ENCODE data around the gene TMEM19. TPM values are rescaled to one million over a fixed set of nuclear protein-coding genes. Genes with fewer than 3 reads are reported as not detected.
"Not testable (repeated sequence)": the region's sequence is repeated elsewhere in the genome, so short reads cannot be mapped to it uniquely, and the experiment has no call there.

Gene TMEM19
- total and polyA plus RNA-seq, 11 donors: 8.8 to 39.5 (median 28.4) TPM

- no peak overlapping the region for H3K4me3 ChIP-seq
- TF ChIP-seq POLR2A (IDR thresholded peaks at IDR 0.05) (no peak), CTCF (IDR thresholded peaks at IDR 0.05) (no peak)
- DNase-seq (no peak), ATAC-seq (peak; percentile 65 to 90 (median 82))
- peaks cover 0 to 27% (median 2%) of the 10 kb centered on the region in 12 donors for H3K4me1 ChIP-seq
- no peaks in the 10 kb centered on the region for H3K27me3 ChIP-seq
- intact Hi-C loops (cut with DNase I): loop anchor here in 1 of 10 donors (5.0 kb wide), 1 partner anchor 53 kb away; no protein-coding TSS in a partner anchor
- H3K27ac ChIP-seq: peak overlapping the region; percentile 9 to 64 (median 40)
- H3K9me3 ChIP-seq: no peaks in the 10 kb centered on the region
- 57 to 92% (median 75%) methylated on average over 1 of the region's 1 CpG for WGBS, 4 donors
- peaks cover 0 to 65% (median 30%) of the 10 kb centered on the region in 9 donors for H3K36me3 ChIP-seq
These were observed 8.4 kb downstream of the TMEM19 start for GRCh38 chr12:71694099-71694820.

- H3K27ac ChIP-seq: no peak overlapping the region
- DNase-seq (no peak), ATAC-seq (no peak)
- intact Hi-C loops (cut with DNase I): no loop called here
- no peaks in the 10 kb centered on the region for H3K27me3 ChIP-seq
- H3K9me3 ChIP-seq: no peaks in the 10 kb centered on the region
- H3K4me3 ChIP-seq: no peak overlapping the region
- no peak for TF ChIP-seq POLR2A (IDR thresholded peaks at IDR 0.05)
- no peak for TF ChIP-seq CTCF (IDR thresholded peaks at IDR 0.05)
- 92 to 100% (median 100%) methylated on average over 1 of the region's 1 CpG for whole genome bisulfite sequencing, 4 donors
- H3K4me1 ChIP-seq: peaks cover 0 to 24% (median 2%) of the 10 kb centered on the region in 12 donors
- H3K36me3 ChIP-seq: peaks cover 0 to 67% (median 44%) of the 10 kb centered on the region in 9 donors
These were observed 9.9 kb downstream of the TMEM19 start for GRCh38 chr12:71695782-71696181.

GRCh38 chr12:71702181-71702580 is 16.3 kb downstream of the TMEM19 start:
- H3K9me3 ChIP-seq; H3K27me3 ChIP-seq; H3K4me3 ChIP-seq; ATAC-seq; intact Hi-C loops (cut with DNase I); H3K4me1 ChIP-seq; H3K27ac ChIP-seq; DNase-seq: not testable (repeated sequence)
- peaks cover 0 to 81% (median 49%) of the 10 kb centered on the region in 9 donors for H3K36me3 ChIP-seq
- WGBS, 4 donors: 96 to 99% (median 97%) methylated on average over 8 of the region's 8 CpGs

- no peaks in the 10 kb centered on the region for H3K27me3 ChIP-seq
- 96 to 100% (median 98%) methylated on average over 5 of the region's 5 CpGs for WGBS, 4 donors
These were observed 16.7 kb downstream of the TMEM19 start for GRCh38 chr12:71702590-71702989.

More at GRCh38 chr12:71702590-71702989, 16.7 kb downstream of the TMEM19 start:
- no peaks in the 10 kb centered on the region for H3K9me3 ChIP-seq
- H3K4me3 ChIP-seq: no peak overlapping the region
- H3K27ac ChIP-seq: no peak overlapping the region
- TF ChIP-seq POLR2A (IDR thresholded peaks at IDR 0.05) (no peak), CTCF (IDR thresholded peaks at IDR 0.05) (no peak)
- peaks cover 0 to 76% (median 45%) of the 10 kb centered on the region in 9 donors for H3K36me3 ChIP-seq
- no peaks in the 10 kb centered on the region for H3K4me1 ChIP-seq
- intact Hi-C loops (cut with DNase I): no loop called here
- ATAC-seq: no peak
- no peak for DNase-seq
